Activated naive CD8-positive, alpha-beta T cell treated with anti-CD3 and anti-CD28 coated beads, Interleukin-2, amount 50 U/mL, for 24 hours (primary cell): ENCODE measurements around the gene TRIM9.

ENCODE experiments used
- ATAC-seq: fragments of 150-1000 bp; cut with Tn5 transposase; one replicate; pipeline ENCODE4 v1.10.0; 2021
- DNase-seq: peaks from one replicate; pipeline ENCODE4 v3.0.0; 2021
- H3K27ac Mint-ChIP-seq: one replicate; pipeline ENCODE4 v1.8.0; 2021; ENCODE audit warnings: mild to moderate bottlenecking, mixed read lengths
- H3K27me3 Mint-ChIP-seq: one replicate; pipeline ENCODE4 v1.8.0; 2021; ENCODE audit warnings: mixed read lengths
- H3K36me3 Mint-ChIP-seq: one replicate; pipeline ENCODE4 v1.8.0; 2021; ENCODE audit warnings: low read depth, mixed read lengths
- H3K4me1 Mint-ChIP-seq: one replicate; pipeline ENCODE4 v1.8.0; 2021; ENCODE audit warnings: mixed read lengths
- H3K4me3 Mint-ChIP-seq: one replicate; pipeline ENCODE4 v1.8.0; 2021; ENCODE audit warnings: mild to moderate bottlenecking, moderate library complexity, mixed read lengths
- H3K9me3 Mint-ChIP-seq: one replicate; pipeline ENCODE4 v1.8.0; 2021; ENCODE audit warnings: mixed read lengths

TRIM9 gene

DNA sequence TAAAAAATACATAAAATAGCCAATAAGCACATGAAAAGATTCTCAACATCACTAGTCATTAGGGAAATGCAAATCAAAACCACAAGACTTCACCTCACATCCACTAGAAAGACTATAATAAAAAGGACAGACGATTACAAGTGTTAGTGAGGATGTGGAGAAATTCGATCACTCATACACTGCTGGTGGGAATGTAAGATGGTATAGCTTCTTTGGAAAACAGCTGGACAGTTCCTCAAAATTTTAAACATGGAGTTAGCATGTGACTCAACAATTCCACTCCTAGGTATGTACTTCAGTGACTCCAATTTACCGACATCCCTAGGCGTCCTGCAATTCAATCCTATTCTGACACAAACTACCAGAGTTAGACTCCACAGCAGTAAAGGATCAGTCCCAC, 13.7 kb downstream of the TRIM9 start:
- Mint-ChIP-seq H3K4me3 (no peak overlapping the region), H3K9me3 (no peaks in the 10 kb centered on the region), H3K27ac (no peak overlapping the region), H3K27me3 (no peaks in the 10 kb centered on the region), H3K36me3 (no peaks in the 10 kb centered on the region), H3K4me1 (no peaks in the 10 kb centered on the region)
- no peak for DNase-seq
- no peak for ATAC-seq

DNA sequence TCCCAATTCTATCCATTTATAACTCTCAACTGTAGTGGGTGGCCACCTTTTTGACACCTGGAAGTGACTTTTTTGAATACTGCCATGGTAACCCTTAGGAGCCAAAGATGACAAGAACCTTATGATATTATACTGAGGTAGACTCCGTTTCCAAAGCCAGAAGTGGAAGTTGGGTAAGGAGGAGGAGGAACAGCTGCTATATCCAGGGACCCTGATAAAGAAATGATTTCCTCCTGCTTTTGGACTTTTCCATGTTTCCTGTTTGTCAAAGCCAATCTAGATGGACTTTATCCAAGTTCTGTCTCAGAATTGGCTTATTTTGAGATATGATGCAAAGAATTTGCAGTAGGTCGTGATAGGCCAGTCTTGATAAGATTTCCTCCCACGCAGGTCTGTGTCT, 14.3 kb downstream of the TRIM9 start:
- no peak for ATAC-seq
- H3K27ac Mint-ChIP-seq: no peak overlapping the region
- no peaks in the 10 kb centered on the region for H3K27me3 Mint-ChIP-seq
- H3K36me3 Mint-ChIP-seq: no peaks in the 10 kb centered on the region
- no peaks in the 10 kb centered on the region for H3K4me1 Mint-ChIP-seq
- DNase-seq: no peak
- H3K4me3 Mint-ChIP-seq: no peak overlapping the region
- no peaks in the 10 kb centered on the region for H3K9me3 Mint-ChIP-seq

DNA sequence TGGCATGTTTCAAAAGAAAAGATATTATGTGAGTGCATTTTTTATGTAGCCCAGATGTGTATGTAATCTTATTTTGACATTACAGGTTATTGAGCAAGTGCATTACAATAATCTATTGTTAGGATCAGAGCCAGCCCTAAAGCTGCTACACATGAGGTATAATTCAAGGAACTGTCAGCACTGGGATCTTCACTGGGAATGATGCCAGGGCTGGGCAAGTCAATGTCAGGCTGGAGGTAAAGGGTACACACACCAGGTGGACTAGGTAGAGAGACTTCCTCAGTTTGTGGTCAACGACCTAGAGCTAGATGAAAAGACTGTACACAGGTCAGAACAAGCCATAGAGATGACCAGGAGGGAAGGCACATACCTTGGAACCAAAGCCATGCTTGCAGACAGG, 15.4 kb downstream of the TRIM9 start:
- Mint-ChIP-seq H3K4me1 (no peaks in the 10 kb centered on the region), H3K9me3 (no peaks in the 10 kb centered on the region), H3K4me3 (no peak overlapping the region), H3K27me3 (no peaks in the 10 kb centered on the region), H3K36me3 (no peaks in the 10 kb centered on the region), H3K27ac (no peak overlapping the region)
- DNase-seq (no peak), ATAC-seq (no peak)

DNA sequence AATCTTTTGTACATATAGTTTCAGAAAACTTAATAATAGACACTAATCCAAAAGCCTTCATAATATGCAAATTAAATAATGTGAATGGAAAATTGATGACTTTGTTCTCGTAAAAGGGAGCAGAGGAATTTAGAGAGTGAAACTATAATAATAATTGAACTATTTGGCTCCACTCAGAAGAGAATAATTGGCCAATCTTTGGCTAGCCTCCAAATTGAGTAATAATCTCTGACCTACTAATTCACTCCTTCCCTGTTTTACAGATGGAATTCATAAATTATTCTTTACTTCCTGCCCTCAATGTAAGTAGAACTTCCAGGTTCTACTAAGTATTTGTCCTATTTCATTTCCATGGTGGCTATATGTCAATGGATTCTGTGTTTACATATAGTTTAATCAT, 15.8 kb downstream of the TRIM9 start:
- ATAC-seq: no peak
- Mint-ChIP-seq H3K27ac (no peak overlapping the region), H3K36me3 (no peaks in the 10 kb centered on the region), H3K9me3 (no peaks in the 10 kb centered on the region), H3K4me1 (no peaks in the 10 kb centered on the region), H3K27me3 (peaks cover 2% of the 10 kb centered on the region), H3K4me3 (no peak overlapping the region)
- DNase-seq: no peak

DNA sequence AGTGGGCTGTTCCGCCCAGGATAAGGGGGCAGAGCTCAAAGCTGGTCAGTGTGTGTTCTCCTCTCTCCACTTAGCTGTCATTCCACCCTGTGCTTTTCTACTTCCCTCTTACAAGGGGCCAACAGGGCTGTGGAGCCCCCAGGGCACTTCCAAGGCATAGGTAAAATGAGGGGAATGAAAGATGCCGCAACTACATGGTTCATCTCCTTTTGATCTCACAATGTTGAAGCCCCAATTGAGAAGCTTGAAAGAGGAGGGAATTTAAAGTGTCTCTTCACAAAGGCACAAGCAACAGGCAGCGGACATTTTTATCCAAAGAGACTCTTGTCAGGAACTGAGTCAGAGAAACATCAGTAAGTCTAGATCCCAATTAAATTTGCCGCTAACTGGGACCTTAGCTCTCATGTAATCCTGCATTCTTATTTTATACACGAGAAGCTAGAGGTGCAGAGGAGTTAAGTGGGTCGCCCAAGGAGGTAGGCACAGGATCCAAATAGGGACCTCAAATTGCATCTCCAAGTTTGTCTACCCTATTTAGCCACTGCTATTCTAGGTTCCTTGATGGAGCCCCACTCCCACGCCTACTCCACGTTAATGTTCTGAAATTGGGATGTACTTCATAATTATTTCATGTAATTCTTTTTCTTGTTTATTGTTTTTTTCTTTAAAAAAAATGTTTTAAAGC, 20.1 kb downstream of the TRIM9 start:
- Mint-ChIP-seq H3K27me3 (peaks cover 3% of the 10 kb centered on the region), H3K9me3 (no peaks in the 10 kb centered on the region), H3K36me3 (no peaks in the 10 kb centered on the region), H3K4me3 (no peak overlapping the region), H3K4me1 (no peaks in the 10 kb centered on the region), H3K27ac (no peak overlapping the region)
- no peak for ATAC-seq
- DNase-seq: no peak

DNA sequence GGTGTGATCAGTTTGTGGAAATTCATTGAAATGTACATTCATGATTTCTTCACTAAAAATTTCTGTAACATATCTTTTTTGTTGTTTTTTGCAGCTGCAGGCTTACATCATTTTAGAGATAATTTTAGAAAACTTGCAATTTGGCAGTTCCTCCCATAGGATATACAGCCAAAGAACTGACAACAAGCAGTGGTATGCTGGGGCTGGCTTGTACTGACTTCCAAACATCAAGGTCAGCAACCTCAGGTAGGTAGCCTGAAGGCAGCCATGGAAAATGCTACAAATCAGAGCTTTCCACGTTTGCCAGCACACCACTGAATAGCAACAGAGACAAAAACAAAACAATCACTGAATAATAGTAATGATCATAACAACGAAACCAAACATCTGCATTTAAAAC, 21.2 kb downstream of the TRIM9 start:
- no peaks in the 10 kb centered on the region for H3K36me3 Mint-ChIP-seq
- no peaks in the 10 kb centered on the region for H3K4me1 Mint-ChIP-seq
- DNase-seq: no peak
- no peak overlapping the region for H3K27ac Mint-ChIP-seq
- H3K4me3 Mint-ChIP-seq: no peak overlapping the region
- ATAC-seq: no peak
- H3K9me3 Mint-ChIP-seq: no peaks in the 10 kb centered on the region
- peaks cover 3% of the 10 kb centered on the region for H3K27me3 Mint-ChIP-seq

DNA sequence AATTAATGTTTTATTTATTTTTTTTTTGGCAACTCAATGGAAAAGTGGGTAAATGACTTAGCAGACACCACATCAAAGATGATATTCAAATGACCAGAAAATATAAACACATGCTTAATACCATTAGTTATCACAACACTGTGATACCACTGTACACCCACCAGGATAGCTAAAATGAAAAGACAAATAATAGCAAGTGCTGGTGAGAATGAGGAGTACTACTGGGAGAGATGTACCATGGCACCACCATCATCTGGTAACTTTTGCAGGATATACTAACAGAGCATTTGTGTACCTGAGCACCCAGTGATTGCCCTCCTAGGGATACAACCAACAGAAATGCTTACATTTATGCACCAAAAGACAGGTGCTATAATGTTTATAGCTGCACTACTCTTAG, 21.9 kb downstream of the TRIM9 start:
- H3K9me3 Mint-ChIP-seq: no peaks in the 10 kb centered on the region
- no peaks in the 10 kb centered on the region for H3K36me3 Mint-ChIP-seq
- no peak for ATAC-seq
- H3K4me1 Mint-ChIP-seq: no peaks in the 10 kb centered on the region
- H3K27me3 Mint-ChIP-seq: peaks cover 3% of the 10 kb centered on the region
- DNase-seq: no peak
- no peak overlapping the region for H3K4me3 Mint-ChIP-seq
- no peak overlapping the region for H3K27ac Mint-ChIP-seq

DNA sequence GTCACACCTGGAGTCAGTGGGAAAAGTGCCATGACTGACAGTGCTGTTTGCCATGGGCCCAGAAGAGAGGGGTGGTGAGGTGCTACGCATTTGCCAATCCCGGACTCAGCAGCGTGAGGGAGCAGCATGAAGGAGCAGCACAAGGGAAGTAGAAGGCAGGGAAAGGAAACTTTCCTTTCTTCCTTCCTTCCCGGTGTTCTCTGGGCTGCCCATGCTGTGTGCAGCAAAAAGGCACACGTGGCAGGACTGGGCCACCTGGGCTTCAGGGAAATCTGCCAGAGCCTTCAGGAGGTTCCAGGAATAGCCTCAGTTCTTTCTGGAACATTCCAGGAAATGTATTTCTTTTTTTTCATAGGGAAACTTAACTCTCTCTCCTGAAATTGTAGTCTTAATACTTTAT, 23.0 kb downstream of the TRIM9 start:
- no peak overlapping the region for H3K4me3 Mint-ChIP-seq
- H3K4me1 Mint-ChIP-seq: no peaks in the 10 kb centered on the region
- H3K27me3 Mint-ChIP-seq: peaks cover 3% of the 10 kb centered on the region
- H3K36me3 Mint-ChIP-seq: no peaks in the 10 kb centered on the region
- DNase-seq: no peak
- no peak overlapping the region for H3K27ac Mint-ChIP-seq
- ATAC-seq: no peak
- H3K9me3 Mint-ChIP-seq: no peaks in the 10 kb centered on the region

DNA sequence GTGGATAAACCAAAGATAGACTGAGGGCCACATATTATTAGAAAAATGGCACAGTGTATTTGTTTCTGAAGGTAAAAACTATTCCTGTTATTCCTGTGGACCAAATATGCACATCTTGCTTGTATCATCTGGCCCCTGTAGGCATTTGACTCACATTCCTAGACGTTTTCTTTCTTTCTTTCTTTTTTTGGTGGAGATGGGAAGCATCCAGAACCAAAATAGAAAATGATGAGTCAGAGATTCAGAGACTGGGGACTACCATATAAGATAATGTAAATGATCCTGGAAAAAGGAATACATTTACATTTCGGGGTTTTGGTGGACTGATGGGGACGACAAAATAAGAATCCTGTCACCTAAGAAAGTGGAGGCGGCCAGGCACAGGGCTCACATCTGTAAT, 24.2 kb downstream of the TRIM9 start:
- no peak overlapping the region for H3K4me3 Mint-ChIP-seq
- DNase-seq (no peak), ATAC-seq (no peak)
- no peaks in the 10 kb centered on the region for H3K4me1 Mint-ChIP-seq
- no peaks in the 10 kb centered on the region for H3K9me3 Mint-ChIP-seq
- H3K27ac Mint-ChIP-seq: no peak overlapping the region
- H3K36me3 Mint-ChIP-seq: no peaks in the 10 kb centered on the region
- H3K27me3 Mint-ChIP-seq: peaks cover 3% of the 10 kb centered on the region

DNA sequence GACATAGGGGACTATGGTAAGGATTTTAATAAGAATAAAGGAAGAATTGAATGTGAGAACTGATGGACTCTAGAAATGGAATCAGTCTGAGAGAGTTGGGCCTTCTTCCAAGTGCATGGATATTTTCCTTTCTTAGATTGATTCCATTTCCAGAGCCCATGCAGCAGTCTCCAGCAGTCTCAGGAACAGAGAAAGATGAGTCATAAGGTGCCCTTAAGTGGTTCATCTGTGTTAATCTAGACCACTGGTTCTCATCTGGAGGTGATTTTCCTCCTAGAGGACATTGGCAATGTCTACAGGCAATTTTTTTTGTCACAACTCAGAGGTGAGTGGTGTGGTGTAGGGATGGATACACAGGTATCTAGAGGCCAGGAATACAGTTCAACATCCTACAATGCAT, 25.9 kb downstream of the TRIM9 start:
- no peak overlapping the region for H3K4me3 Mint-ChIP-seq
- H3K36me3 Mint-ChIP-seq: no peaks in the 10 kb centered on the region
- peaks cover 1% of the 10 kb centered on the region for H3K27me3 Mint-ChIP-seq
- DNase-seq (no peak), ATAC-seq (peak; percentile 54)
- no peak overlapping the region for H3K27ac Mint-ChIP-seq
- H3K4me1 Mint-ChIP-seq: no peaks in the 10 kb centered on the region
- H3K9me3 Mint-ChIP-seq: no peaks in the 10 kb centered on the region

DNA sequence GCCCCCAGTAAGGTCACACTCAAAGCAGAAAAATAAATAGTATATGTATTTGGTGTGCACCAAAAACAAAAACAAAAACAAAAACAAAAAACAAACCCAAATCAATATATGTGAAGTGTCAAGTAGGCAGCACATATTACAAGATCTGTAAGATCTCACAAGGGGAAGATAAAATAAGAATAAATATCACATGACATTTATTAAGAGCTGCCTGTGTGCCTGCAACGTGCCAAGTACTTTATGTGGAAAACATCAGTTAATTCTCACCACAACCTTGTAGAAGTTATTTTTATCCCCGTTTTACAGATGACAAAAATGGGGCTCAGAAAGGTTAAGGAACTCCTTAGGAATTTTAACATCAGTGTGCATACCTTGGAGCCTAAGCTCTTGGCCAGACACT, 26.6 kb downstream of the TRIM9 start:
- Mint-ChIP-seq H3K27me3 (no peaks in the 10 kb centered on the region), H3K9me3 (no peaks in the 10 kb centered on the region), H3K4me3 (no peak overlapping the region), H3K27ac (no peak overlapping the region), H3K36me3 (no peaks in the 10 kb centered on the region), H3K4me1 (no peaks in the 10 kb centered on the region)
- no peak for ATAC-seq
- DNase-seq: no peak

DNA sequence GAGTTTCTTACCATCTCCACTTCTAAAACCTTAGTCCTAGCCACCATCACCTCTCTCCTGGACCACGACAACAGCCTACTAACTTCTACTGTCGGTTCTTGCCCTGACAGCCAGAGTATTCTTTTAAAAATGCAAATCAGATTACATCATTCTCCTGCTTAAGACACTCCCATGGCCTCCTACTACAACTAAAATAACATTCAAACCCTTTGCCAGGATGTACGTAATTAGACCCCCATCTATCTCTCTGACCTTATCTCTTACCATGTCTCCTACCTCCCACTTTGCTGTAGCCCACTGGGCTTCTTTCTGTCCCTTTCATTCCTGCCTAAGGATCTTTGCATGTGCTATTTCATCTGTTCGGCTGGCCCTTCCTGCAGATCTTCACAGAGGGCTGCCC, 27.6 kb downstream of the TRIM9 start:
- Mint-ChIP-seq H3K36me3 (peaks cover under 1% of the 10 kb centered on the region), H3K4me1 (no peaks in the 10 kb centered on the region), H3K9me3 (peaks cover 9% of the 10 kb centered on the region), H3K27ac (no peak overlapping the region), H3K4me3 (no peak overlapping the region), H3K27me3 (no peaks in the 10 kb centered on the region)
- ATAC-seq: no peak
- no peak for DNase-seq

DNA sequence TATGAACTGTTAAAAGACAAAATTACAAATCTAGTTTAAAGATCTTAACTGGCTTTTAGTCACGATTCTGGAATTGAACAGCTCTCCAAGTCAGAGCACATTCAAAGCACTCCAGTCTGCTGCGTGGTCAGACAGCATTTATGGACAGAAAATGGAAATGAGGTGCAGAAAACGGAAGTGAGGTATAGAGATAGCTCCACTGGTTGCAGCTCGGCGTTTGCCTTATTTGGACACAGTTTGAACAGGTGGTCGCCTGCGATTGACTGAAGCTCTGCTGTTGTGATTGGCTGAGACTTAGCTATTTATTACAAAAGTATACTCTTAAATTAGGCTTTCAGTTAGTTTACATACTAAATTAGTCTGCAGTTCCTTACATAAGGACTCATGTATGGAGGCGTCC, 28.3 kb downstream of the TRIM9 start:
- no peak overlapping the region for H3K27ac Mint-ChIP-seq
- DNase-seq: no peak
- peaks cover 14% of the 10 kb centered on the region for H3K9me3 Mint-ChIP-seq
- H3K4me1 Mint-ChIP-seq: no peaks in the 10 kb centered on the region
- H3K4me3 Mint-ChIP-seq: no peak overlapping the region
- no peaks in the 10 kb centered on the region for H3K27me3 Mint-ChIP-seq
- ATAC-seq: no peak
- H3K36me3 Mint-ChIP-seq: peaks cover 1% of the 10 kb centered on the region

DNA sequence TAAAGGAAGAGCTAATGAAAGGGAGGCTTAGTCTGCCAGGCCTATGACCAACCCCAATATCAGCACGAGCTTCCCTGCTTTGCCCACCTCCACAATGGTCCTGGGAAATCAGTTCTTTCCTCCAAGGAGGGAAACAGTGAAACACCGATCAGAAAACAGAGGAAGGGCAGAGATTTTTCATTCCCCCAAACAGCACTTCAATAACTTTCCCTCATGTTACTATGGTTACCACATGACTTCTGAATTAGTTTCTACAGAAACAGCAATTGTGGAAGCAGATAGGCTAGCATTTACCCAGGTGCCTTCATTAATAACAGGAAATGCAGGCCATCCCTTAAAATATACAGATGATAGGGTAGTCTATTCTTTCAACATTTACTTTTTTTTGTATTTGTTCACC, 35.9 kb downstream of the TRIM9 start:
- Mint-ChIP-seq H3K9me3 (peaks cover 14% of the 10 kb centered on the region), H3K4me3 (no peak overlapping the region), H3K4me1 (no peaks in the 10 kb centered on the region), H3K27ac (no peak overlapping the region), H3K36me3 (peaks cover 1% of the 10 kb centered on the region), H3K27me3 (no peaks in the 10 kb centered on the region)
- ATAC-seq: no peak
- DNase-seq: no peak

DNA sequence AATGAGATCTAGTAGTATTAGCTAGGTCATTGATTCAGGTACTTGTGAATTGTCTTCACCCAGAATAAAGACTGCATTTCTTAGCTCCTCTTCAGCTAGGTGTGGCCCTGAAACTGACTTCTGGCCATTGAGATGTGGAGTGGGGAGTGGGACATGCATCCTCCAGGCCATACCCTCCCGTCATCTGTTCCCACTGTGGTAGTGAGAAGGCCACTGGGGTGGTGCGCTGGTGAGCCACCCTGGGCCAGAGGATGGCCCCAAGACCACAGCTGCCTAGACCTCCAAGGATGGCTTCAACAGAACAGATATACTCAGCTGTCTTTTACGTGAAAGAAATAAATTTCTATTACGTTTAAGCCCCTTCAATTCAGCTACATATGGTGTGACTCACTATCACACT, 36.5 kb downstream of the TRIM9 start:
- ATAC-seq (no peak), DNase-seq (no peak)
- Mint-ChIP-seq H3K36me3 (peaks cover 1% of the 10 kb centered on the region), H3K27me3 (no peaks in the 10 kb centered on the region), H3K4me3 (no peak overlapping the region), H3K4me1 (no peaks in the 10 kb centered on the region), H3K9me3 (peaks cover 14% of the 10 kb centered on the region), H3K27ac (no peak overlapping the region)

DNA sequence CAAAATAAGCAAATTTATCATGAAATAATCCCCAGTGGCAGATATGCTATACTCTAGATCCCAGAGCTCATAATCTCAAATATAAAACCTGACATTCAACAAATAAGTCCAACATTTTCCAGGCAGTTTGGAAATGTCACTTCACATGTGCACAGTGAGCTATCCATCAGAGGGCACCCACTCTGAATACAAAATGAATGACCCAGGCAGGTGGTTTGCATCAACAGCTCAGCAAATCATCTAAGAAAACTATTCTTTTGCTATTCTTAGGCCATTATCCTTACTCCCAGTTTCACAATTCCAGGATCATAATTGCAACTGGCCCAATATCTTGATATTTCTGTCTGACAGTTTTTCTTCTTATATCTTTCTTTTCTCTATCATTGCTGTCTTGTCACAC, 38.5 kb downstream of the TRIM9 start:
- no peak overlapping the region for H3K4me3 Mint-ChIP-seq
- DNase-seq (no peak), ATAC-seq (no peak)
- H3K36me3 Mint-ChIP-seq: no peaks in the 10 kb centered on the region
- no peaks in the 10 kb centered on the region for H3K27me3 Mint-ChIP-seq
- H3K4me1 Mint-ChIP-seq: no peaks in the 10 kb centered on the region
- no peaks in the 10 kb centered on the region for H3K9me3 Mint-ChIP-seq
- H3K27ac Mint-ChIP-seq: no peak overlapping the region
